ENCODE data around the gene SMARCE1.
"Not testable (repeated sequence)": the region's sequence is repeated elsewhere in the genome, so short reads cannot be mapped to it uniquely, and the experiment has no call there.

Gene SMARCE1

GRCh38 chr17:40611840-40612474 is 35.7 kb downstream of the SMARCE1 start:
- DNase-seq (ENCODE audit: low spot score): no peak

DNA sequence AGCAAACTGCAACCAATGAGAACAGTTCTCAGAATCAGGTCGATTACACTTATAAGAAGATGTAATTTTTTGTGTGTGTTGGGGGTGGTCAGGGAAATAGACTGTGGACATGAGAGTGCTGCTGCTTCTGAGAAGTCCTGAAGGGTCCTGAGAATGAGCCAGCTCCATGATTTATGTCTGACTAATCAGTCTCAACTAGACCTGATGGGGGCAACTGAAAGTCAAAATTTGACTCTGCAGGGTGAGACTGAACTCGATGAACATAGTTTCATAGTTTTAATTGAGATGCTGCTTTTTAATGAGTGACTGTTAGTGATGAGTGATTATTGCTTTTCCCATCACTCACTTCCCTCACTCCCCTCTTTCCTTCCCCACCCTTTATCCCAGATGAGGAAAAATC is 37.3 kb downstream of the SMARCE1 start:
- no peak for DNase-seq (ENCODE audit: low spot score)

DNA sequence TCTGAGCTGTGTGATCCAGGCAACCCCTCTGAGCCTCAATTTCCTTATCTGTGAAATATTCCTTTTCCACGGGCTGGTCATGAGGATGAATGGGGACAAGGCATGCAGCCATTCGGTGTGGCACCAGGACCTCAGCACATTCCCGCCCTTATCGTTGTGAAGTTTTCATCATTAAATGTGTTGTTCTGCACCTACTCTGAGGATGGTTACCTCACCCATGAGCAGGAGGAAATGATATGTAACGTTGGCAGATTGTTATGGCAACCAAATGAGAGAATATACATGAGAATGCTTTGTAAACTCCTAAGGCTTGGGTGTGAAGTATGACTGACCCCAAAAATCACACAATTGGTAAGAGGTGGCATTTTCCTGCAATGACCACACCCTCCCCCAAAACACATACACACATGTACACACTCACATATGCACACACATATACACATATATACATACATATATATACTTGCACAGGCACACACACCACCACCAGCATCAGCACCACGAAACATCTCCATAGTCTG is 39.5 kb downstream of the SMARCE1 start:
- DNase-seq (ENCODE audit: low spot score): no peak

GRCh38 chr17:40607641-40608040 is 40.0 kb downstream of the SMARCE1 start:
- DNase-seq (ENCODE audit: low spot score): no peak

- DNase-seq (ENCODE audit: low spot score): no peak
Observed at GRCh38 chr17:40606548-40607353, 40.9 kb downstream of the SMARCE1 start.

- no peak for DNase-seq (ENCODE audit: low spot score)
Observed at GRCh38 chr17:40605306-40605705, 42.3 kb downstream of the SMARCE1 start.

DNA sequence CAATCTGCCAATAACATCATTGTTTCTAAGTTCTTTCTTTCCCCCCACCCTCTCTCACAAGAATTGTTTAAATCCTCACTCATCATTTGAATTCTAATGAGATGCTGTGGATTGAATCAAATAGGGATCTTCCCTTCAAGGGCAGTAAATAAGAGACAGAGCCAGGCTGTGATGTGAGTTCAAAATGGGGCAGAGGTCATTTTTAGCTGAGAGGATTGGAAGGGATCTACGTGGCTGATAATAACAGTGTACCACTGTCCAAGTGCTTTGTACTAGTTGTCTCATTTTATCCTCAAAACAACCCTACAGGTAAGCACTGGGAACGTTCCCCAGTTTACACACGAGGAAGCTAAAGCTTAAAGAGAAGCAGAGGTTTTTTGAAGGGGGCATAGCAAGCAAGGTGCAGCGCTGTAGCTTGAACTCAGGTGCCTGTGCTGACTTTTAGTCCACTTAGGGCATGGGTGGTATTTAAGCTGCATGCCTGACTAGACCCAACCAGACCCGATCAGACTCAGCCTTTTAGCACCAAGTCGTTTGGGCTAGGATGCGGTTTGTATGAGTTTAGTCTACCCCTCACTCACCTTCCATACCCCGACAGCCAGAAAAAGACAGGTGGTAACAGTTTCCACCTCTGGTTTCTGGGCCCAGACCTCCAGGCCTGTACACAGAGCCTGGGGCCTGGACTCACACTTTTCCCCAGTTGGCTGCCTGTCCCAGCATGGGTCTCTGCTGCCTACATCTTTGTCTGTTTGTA is 43.1 kb downstream of the SMARCE1 start:
- DNase-seq (ENCODE audit: low spot score): no peak

DNA sequence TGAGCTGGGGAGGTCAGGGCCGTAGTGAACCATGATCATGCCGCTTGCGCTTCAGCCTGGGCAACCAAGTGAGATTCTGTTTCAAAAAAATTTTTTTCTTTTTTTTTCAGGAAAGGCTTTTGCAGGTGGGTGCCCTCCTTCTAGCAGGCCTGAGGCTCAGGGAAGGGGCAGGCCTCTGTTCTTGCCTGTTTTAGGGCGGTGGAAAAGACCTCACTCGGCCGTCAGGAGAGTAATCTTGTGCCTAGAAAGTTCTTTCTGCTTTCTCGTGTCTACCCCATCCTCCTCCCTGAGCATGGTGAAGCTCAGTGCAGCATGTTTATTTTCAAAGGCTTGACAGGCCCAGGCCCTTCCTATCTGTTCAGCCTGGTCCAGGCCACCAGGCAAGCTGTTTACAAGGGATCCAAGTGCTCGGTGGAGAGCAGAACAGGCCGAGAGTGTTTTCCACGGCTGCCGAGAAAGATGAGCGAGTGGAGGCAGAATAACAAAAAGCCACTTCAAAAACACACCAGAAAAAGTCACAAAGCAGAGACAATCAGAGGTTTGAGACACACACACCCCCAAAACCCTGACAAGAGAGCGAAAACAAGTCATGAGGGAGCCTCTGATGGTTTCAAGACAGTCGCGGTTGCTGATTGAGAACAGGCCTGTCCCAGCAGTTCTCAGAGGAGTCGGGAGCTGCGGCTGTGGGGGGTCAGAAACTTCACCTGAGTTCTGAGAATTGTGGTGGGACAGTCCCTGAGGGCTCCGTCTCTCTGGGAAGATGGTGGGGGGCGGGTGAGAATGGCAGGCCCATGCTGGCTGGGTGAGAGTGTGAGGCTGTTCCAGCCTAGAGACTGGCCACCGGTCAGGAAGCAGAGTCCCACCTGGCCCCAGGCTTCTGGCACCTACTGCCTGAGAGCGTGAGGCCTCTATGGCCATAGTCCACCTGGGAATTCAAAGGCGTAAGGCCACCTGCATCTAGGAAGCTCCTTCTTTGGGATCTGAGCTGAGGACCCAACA is 44.9 kb downstream of the SMARCE1 start:
- DNase-seq (ENCODE audit: low spot score): no peak

- no peak for DNase-seq (ENCODE audit: low spot score)
Observed at GRCh38 chr17:40600486-40601046, 47.1 kb downstream of the SMARCE1 start.

- DNase-seq (ENCODE audit: low spot score): no peak
Observed at GRCh38 chr17:40599468-40599763, 48.2 kb downstream of the SMARCE1 start.

- no peak for DNase-seq (ENCODE audit: low spot score)
Observed at GRCh38 chr17:40598619-40599467, 48.8 kb downstream of the SMARCE1 start.

DNA sequence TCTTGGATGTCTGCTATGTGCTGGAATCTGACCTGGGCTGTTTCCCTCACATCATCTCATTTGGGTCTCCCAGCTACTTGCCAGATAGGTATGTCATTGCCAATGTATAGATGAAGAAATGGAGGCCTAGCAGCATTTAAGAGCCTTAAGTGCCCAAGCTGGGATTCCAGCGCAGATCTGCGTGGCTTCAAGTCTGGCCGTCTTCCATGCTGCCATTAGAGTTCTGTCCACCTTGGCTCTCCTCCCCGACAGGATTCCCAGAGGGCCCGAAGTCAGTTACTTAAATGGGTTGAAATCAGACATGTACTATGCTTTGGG is 49.4 kb downstream of the SMARCE1 start:
- no peak for DNase-seq (ENCODE audit: low spot score)

DNA sequence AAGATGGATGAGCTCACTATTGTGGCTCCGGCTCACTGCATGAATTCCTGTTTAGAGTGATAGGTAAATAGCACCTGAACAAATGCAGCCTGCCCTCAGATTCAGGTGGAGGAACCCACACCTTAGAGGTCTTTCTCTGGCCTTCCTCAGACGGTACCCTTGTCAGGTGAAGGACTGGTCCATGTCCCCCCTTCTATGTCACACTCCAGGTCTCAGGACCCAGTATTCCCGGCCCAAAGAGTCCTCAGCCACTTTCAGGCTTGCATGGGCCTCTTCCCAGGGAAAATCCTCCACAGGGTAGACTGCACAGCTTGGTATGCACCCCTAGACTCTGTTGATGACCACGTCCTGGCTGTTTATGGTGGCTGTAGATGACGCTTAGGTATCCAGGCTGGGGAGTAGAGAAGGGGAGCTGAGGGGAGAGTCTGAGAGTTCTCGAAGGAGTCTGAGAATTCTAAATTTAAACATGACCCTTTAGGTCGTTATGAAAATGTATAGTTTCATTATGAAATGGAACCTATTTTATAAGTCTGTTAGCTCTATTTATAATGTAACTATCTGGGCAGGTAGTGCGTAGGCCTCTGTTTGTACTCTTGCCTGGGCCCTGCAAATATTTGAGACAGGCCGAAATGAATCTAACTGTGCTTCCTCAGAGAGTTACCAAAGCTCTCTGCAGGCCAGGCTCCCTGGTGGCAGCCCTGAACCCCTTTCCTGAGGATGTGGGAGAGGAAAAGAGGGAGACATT is 49.9 kb downstream of the SMARCE1 start:
- DNase-seq (ENCODE audit: low spot score): no peak

GRCh38 chr17:40597156-40597555 is 50.5 kb downstream of the SMARCE1 start:
- DNase-seq (ENCODE audit: low spot score): no peak

GRCh38 chr17:40596261-40596919 is 51.2 kb downstream of the SMARCE1 start:
- no peak for DNase-seq (ENCODE audit: low spot score)

GRCh38 chr17:40590742-40591141 is 56.9 kb downstream of the SMARCE1 start:
- DNase-seq (ENCODE audit: low spot score): no peak

DNA sequence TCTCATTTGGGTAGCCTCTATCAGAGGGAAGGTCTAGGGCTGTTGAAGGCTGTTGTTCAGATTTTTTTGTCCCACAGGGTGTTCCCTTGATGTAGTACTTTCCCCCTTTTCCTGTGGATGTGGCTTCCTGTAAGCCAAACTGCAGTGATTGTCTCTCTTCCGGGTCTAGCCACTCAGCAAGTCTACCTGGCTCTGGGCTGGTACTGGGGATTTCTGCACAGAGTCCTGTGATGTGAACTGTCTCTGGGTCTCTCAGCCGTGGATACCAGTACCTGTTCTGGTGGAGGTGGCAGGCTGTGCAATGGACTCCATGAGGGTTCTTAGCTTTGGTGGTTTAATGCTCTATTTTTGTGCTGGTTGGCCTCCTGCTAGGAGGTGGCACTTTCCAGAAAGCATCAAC is 59.1 kb downstream of the SMARCE1 start:
- DNase-seq (ENCODE audit: low spot score): no peak

- DNase-seq (ENCODE audit: low spot score): not testable (repeated sequence)
Observed at GRCh38 chr17:40586264-40586663, 61.4 kb downstream of the SMARCE1 start.

DNA sequence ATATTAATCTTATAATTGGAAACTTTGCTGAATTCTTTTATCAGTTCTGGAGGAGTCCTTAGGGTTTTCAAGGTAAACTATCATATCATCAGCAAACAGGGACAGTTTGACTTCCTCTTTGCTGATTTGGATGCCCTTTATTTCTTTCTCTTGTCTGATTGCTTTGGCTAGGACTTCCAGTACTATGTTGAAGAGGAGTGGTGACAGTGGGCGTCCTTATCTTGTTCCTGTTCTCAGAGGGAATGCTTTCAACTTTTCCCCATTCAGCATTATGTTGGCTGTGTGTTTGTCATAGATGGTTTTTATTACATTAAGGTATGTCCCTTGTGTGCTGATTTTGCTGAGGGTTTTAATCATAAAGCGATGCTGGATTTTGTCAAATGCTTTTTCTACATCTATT is 62.7 kb downstream of the SMARCE1 start:
- not testable (repeated sequence) for DNase-seq (ENCODE audit: low spot score)

Measured in AG08395 (cell line).